Endodermal cell (in vitro differentiated cells): ENCODE data around the gene ACOT7. TPM values are rescaled to one million over a fixed set of nuclear protein-coding genes. Genes with fewer than 3 reads are reported as not detected.

Experiments
- DNase-seq: peaks from one replicate; pipeline ENCODE4 v3.0.0-alpha.2; 2017
- H3K27ac ChIP-seq: 2 replicates; pipeline ENCODE4 v1.5.1; 2013; ENCODE audit warnings: mild to moderate bottlenecking, low read depth, low read length, moderate library complexity
- H3K27me3 ChIP-seq: 2 replicates; pipeline ENCODE4 v1.6.1; 2013; ENCODE audit warnings: mild to moderate bottlenecking, low read length, moderate library complexity; ENCODE audit not compliant: insufficient read depth, control insufficient read depth, poor library complexity, severe bottlenecking
- H3K36me3 ChIP-seq: 2 replicates; pipeline ENCODE4 v1.7.0; 2013; ENCODE audit warnings: mild to moderate bottlenecking, low read length, moderate library complexity; ENCODE audit not compliant: control insufficient read depth, insufficient read depth
- H3K4me1 ChIP-seq: one replicate; pipeline ENCODE4 v1.7.0; 2013; ENCODE audit warnings: low read length; ENCODE audit not compliant: control insufficient read depth, insufficient read depth
- H3K4me3 ChIP-seq: 2 replicates; pipeline ENCODE4 v1.5.1; 2013; ENCODE audit warnings: mild to moderate bottlenecking, low read length, moderate library complexity
- H3K9ac ChIP-seq: 2 replicates; pipeline ENCODE4 v1.6.1; 2013; ENCODE audit warnings: mild to moderate bottlenecking, low read length, moderate library complexity; ENCODE audit not compliant: poor library complexity, severe bottlenecking; ENCODE audit errors: extremely low read depth
- H3K9me3 ChIP-seq: 2 replicates; pipeline ENCODE4 v1.6.1; 2013; ENCODE audit warnings: mild to moderate bottlenecking, low read length, moderate library complexity; ENCODE audit not compliant: control insufficient read depth
- H3K27ac Mint-ChIP-seq: 2 replicates; pipeline ENCODE4 v1.8.0; 2020; ENCODE audit warnings: mixed read lengths
- H3K27me3 Mint-ChIP-seq: 2 replicates; pipeline ENCODE4 v1.8.0; 2021; ENCODE audit warnings: mild to moderate bottlenecking, mixed read lengths; ENCODE audit not compliant: insufficient read depth
- H3K36me3 Mint-ChIP-seq: 2 replicates; pipeline ENCODE4 v1.8.0; 2020; ENCODE audit warnings: low read depth, mixed read lengths
- H3K4me1 Mint-ChIP-seq: 2 replicates; pipeline ENCODE4 v1.8.0; 2020; ENCODE audit warnings: mixed read lengths
- H3K4me3 Mint-ChIP-seq: 2 replicates; pipeline ENCODE4 v1.8.0; 2020; ENCODE audit warnings: mild to moderate bottlenecking, moderate library complexity, mixed read lengths
- H3K9me3 Mint-ChIP-seq: 2 replicates; pipeline ENCODE4 v1.8.0; 2020; ENCODE audit warnings: mild to moderate bottlenecking, mixed read lengths
- CTCF ChIP-seq: fragments of 200-600 bp; sonication (generic); conservative IDR thresholded peaks from 2 replicates; pipeline ENCODE4 v1.5.0; 2021; ENCODE audit warnings: antibody characterized with exemption, mild to moderate bottlenecking
- WGBS, 2 experiments: methylation state at CpG; one replicate each; pipeline versions ENCODE4 v1.1.5 to v1.1.7; 2013; ENCODE audit warnings: missing lambda C conversion rate in 2 of 2, mixed read lengths in 1 of 2; ENCODE audit not compliant: insufficient coverage in 1 of 2, insufficient read length in 1 of 2; 5-methylcytosine and 5-hydroxymethylcytosine counted together
- total RNA-seq, 2 donors: library from RNA; stranded (reverse); fragmentation: NEBNext Ultra II Directional in 1 of 2; extraction: Animal tissue kit (Norgen Biotek cat#: 25700) in 1 of 2; gene quantifications; 2 replicates in 1 of 2; 3 replicates in 1 of 2; pipeline ENCODE4 v1.2.1, GENCODE V29; 2021

Gene ACOT7
- total RNA-seq, 2 donors from 2014 or later: 51.3 to 70.7 TPM

GRCh38 chr1:6294890-6295556, 98.5 kb downstream of the ACOT7 start:
- no peak overlapping the region for H3K4me3 Mint-ChIP-seq
- Histone ChIP-seq H3K27me3 (no peaks in the 10 kb centered on the region), H3K4me3 (no peak overlapping the region), H3K9me3 (no peaks in the 10 kb centered on the region), H3K4me1 (no peaks in the 10 kb centered on the region), H3K36me3 (peaks cover 19% of the 10 kb centered on the region), H3K27ac (no peak overlapping the region), H3K9ac (no peak overlapping the region)
- no peak for DNase-seq
- no peak for TF ChIP-seq CTCF
- H3K4me1 Mint-ChIP-seq: no peaks in the 10 kb centered on the region
- WGBS, 2 experiments: 92 to 93% methylated on average over 15 to 23 of the region's 23 CpGs
- no peak overlapping the region for H3K27ac Mint-ChIP-seq
- H3K36me3 Mint-ChIP-seq: peaks cover 16% of the 10 kb centered on the region
- no peaks in the 10 kb centered on the region for H3K9me3 Mint-ChIP-seq
- H3K27me3 Mint-ChIP-seq: no peaks in the 10 kb centered on the region

- H3K4me3 ChIP-seq: no peak overlapping the region
- H3K9ac ChIP-seq: no peak overlapping the region
- Mint-ChIP-seq H3K27ac (no peak overlapping the region), H3K4me1 (no peaks in the 10 kb centered on the region), H3K9me3 (no peaks in the 10 kb centered on the region), H3K27me3 (no peaks in the 10 kb centered on the region), H3K36me3 (peaks cover 16% of the 10 kb centered on the region), H3K4me3 (no peak overlapping the region)
- H3K27ac ChIP-seq: no peak overlapping the region
- DNase-seq: no peak
- no peaks in the 10 kb centered on the region for H3K27me3 ChIP-seq
- H3K9me3 ChIP-seq: no peaks in the 10 kb centered on the region
- no peaks in the 10 kb centered on the region for H3K4me1 ChIP-seq
- WGBS, 2 experiments: 92 to 97% methylated on average over 11 to 14 of the region's 14 CpGs
- TF ChIP-seq CTCF: no peak
- H3K36me3 ChIP-seq: peaks cover 19% of the 10 kb centered on the region
These were observed 99.3 kb downstream of the ACOT7 start for GRCh38 chr1:6294080-6294889.

GRCh38 chr1:6292102-6292501, 101.5 kb downstream of the ACOT7 start:
- Mint-ChIP-seq H3K36me3 (peaks cover 16% of the 10 kb centered on the region), H3K27ac (no peak overlapping the region), H3K27me3 (no peaks in the 10 kb centered on the region), H3K4me1 (no peaks in the 10 kb centered on the region), H3K9me3 (no peaks in the 10 kb centered on the region), H3K4me3 (no peak overlapping the region)
- 93 to 96% methylated on average over 7 to 10 of the region's 10 CpGs for WGBS, 2 experiments
- Histone ChIP-seq H3K9ac (no peak overlapping the region), H3K36me3 (peaks cover 19% of the 10 kb centered on the region), H3K4me3 (no peak overlapping the region), H3K4me1 (no peaks in the 10 kb centered on the region), H3K27me3 (no peaks in the 10 kb centered on the region), H3K27ac (no peak overlapping the region), H3K9me3 (no peaks in the 10 kb centered on the region)
- no peak for DNase-seq
- no peak for TF ChIP-seq CTCF
